ENCODE measurements around the gene CIRBP. TPM values are rescaled to one million over a fixed set of nuclear protein-coding genes. Genes with fewer than 3 reads are reported as not detected.
"Not testable (repeated sequence)": the region's sequence is repeated elsewhere in the genome, so short reads cannot be mapped to it uniquely, and the experiment has no call there.

Gene CIRBP
- total RNA-seq, 1 experiment from 2014 or later: 219 TPM

GRCh38 chr19:1290196-1290702 lies 21.1 kb downstream of the CIRBP start:
- DNase-seq (ENCODE audit: low read depth): no peak

DNA sequence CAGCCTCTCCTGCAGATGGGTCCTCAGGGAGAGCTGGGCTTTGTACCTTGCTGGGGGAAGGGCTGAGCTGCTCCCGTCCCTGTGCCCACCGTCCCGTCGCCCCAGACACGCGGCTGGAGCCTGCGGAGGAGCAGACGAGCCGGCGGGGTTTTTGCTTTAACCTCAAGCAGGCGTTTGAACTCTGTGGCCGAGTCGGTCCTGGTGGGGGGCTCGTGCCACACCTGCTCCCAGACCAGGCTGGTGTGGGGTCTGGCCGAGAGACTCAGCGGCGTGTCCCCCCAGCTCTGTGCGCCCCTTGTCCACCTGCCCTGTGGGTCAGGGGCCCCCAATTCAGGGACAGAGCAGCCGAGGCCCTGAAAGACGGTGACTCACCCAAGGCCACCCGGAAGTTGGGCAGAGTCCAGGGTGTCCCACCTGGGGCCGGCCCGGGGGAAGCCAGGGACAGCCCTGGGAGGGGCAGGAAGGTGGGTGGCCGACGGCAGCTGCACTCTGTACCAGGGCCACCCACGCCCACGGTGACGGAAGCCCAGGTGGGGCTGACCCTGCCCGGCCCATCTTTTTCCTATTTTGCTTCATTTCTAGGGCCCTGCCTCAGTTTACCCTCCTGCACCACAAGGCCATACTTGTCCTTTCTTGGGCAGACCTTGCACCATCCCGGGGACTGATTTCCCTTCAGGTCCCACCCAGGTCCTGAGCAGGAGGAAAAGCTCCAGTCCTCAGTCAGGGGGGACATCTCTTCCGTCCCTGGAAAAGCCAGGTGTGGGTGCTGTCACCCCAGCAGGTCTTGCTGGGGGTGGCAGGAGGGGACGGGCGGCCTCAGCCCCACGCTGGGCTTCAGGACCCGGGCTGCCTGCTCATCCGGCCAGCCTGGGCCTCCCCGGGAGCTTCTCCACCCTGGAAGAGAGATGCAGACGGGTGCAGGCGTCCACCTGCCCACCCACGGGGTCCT lies 21.8 kb downstream of the CIRBP start:
- DNase-seq (ENCODE audit: low read depth): no peak

- DNase-seq (ENCODE audit: low read depth): no peak
Measured at GRCh38 chr19:1291761-1292418, 22.8 kb downstream of the CIRBP start.

DNA sequence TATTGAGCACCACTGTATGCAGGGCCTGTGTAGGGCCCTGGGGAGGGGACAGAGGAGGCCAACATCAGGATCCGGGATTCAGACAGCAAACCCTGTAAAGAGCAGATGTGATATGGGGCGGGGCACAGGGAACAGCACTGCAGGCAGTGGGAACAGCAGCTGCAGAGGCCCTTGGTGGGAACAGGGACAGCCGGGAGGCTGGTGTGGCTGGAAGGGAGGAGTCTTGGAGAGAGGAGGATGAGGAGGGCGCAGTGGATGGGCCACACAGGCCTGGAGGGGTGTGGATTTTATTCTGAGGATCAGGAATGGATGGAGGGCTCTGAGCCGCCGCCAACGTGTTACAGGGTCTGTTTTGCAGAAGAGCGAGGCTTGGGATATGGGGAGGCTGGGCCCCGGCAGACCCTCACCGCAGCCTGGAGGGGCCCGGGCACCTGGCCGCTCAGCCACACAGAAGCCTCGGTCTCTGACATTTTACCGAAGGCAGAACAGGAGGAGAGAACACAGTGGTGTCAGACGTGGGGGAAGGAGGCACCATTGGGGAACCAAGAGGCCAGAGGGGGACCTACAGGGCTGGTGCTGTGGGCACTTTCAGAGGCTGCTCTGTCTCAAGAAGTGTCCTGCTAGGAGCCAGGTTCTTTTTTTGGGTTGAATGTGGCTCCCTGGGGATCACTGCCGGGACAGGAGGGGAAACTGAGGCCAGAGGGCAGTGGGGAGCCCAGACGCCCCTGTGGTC lies 23.5 kb downstream of the CIRBP start:
- DNase-seq (ENCODE audit: low read depth): no peak

DNA sequence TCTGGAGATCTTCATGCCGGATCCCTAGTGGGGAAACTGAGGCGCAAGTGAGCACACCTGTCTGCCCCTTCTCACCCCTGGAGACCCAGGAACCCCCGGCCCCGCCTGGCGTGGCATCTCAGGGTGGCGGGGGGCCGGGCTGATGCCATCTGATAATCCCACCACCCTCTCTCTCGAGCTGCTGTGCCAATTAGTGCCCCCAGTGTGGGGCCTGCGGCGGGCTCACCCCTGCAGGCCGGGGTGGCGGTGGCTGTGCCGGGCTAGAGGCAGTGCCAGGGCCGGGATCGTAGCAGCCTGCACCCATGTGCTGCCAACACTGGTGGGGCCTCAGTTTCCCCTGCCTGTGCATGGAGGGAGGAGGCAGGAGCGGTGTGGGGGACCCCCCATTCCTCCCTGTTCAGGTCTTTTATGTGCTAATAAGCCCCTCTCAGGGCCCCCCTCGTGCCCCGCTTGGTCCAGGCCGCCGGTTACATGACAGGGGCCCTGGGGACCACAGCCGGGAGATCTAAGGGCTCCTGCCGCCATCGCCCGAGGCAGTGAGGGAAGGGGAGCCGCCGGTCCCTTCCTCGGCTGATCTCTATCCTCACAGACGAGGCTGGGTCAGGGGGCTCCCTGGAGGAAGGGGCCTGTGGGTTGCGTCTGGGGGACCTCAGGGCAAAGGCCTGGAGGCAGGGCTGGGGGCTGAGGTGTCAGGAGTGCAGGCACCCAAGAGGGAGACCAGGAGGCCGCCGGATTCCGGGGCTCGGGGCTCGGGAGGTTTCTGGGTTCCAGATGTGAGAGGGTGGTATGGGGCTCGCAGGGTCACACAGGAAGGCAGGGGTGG lies 24.9 kb downstream of the CIRBP start:
- DNase-seq (ENCODE audit: low read depth): no peak

DNA sequence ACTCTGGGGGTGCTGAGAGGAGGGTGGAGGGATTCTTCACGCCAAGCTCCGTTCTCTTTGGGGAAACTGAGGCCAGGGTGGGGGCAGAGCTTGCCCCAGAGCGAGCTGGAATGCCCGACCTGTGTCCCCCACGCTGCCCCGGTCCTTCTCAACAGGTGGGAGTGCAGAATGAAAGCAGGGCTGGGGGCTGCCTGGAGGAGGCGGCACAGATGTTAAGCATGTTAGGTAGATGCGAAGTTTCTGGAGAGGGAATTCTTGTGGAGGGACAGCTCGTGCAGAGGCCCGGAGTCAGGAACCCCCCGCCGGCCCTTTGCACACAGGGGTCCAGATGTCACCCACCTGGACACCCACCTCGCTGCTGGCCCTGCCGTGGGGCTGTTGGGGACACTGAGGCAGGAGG lies 25.6 kb downstream of the CIRBP start:
- DNase-seq (ENCODE audit: low read depth): no peak

DNA sequence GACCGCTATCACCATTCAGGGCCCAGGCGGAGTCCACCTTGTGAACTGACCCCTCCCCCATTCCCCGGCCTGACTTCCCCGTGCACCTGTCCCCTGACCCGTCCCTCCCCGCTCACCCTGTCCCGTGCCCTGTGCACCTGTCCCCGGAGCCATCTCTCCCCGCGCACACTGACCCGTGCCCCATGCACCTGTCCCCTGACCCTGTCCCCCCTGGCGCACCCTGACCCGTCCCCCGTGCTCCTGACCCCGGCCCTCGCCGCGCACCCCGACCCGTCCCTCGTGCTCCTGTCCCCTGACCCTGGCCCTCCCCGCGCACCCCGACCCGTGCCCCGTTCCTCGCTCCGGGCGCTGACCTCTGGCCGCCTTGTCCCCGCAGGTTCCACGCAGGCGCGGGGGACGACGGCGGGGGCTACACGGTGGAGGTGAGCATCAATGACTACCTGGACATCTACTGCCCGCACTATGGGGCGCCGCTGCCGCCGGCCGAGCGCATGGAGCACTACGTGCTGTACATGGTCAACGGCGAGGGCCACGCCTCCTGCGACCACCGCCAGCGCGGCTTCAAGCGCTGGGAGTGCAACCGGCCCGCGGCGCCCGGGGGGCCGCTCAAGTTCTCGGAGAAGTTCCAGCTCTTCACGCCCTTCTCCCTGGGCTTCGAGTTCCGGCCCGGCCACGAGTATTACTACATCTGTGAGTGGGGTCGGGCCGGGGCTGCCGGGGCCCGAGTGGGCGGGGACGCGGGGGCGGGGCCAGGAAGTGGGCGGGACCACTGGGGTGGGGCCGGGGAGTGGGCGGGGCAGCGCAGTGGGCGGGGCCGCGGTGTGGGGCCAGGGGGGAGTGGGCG lies 26.3 kb downstream of the CIRBP start:
- DNase-seq (ENCODE audit: low read depth): no peak

DNA sequence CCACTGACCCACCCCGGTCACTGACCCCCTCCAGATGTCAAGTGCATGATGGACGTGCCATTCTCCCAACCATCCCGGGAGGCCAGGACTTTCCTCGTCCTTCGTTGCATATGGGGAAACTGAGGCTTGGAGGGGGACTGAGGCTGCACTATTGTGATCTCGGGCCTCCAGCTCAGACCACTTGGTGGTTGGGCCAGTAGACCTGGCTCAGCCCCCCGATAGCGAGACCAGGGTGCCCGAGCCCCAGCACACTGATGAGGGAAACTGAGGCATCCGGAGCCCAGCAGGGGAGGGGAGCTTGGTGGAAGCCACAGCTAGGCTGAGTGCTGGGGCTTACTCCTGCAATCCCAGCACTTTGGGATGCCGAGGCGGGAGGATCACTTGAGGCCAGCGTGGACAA lies 26.9 kb downstream of the CIRBP start:
- DNase-seq (ENCODE audit: low read depth): no peak

DNA sequence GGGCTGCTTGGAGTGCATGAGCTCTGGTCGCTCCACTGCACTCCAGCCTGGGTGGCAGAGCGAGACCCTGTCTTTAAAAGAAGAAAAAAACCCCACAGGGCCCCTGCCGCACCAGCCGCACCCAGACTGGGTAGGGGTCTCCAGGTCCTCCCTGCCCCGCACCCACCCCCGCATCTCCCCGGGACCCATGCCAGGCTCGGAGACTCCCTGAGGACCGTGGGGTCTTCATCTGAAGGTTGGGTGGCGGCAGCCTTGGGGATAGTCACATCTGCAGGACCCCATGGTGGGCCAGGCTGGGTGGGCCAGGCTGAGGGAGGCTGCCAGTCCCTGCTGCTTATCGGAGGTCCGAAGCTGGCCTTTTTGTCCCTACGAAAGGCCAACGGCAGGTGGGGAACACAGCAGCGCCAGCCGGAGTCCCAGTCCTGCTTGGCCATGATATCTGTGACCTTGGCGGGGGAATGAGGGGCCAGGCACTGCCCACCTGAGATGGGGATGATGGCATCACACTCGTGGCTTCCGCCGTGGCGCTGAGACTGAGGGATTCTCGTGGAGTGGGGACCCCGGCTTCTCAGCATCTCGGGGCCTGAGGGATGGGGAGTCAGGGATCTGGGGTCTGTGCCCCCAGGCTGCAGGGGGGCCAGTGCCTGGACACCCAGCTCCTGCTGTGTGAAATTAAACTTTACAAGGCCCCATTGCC lies 27.6 kb downstream of the CIRBP start:
- DNase-seq (ENCODE audit: low read depth): no peak

DNA sequence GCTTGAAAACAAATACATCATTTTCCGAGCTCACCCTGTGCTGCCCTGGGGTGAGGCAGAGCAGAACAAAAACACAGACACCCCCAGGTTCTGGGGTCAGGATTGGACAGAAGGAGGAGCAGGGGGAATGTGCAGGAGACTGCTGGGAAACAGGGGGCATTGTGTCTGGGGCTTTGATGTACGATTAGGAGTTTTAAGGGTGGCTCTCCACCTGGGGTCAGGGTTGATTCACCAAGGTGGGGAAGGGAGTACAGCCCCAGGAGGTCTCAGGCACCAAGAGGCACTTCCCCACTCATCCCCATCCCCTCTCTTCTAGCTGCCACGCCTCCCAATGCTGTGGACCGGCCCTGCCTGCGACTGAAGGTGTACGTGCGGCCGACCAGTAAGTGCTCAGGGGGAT lies 29.1 kb downstream of the CIRBP start:
- DNase-seq (ENCODE audit: low read depth): no peak

DNA sequence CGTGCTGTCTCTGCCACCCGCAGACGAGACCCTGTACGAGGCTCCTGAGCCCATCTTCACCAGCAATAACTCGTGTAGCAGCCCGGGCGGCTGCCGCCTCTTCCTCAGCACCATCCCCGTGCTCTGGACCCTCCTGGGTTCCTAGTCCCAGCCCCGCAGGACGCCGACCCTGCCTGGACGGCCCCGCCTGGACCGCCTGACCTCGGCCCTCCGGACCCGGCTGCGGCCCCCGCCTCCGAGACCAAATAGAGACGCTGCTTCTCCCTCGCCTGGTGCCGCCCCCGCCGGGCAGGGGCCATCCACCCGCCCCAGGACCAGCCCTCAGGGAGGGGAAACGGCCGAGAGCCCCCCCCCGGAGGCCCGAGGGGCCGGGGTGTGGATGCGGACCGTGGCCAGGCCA lies 30.7 kb downstream of the CIRBP start:
- no peak for DNase-seq (ENCODE audit: low read depth)

DNA sequence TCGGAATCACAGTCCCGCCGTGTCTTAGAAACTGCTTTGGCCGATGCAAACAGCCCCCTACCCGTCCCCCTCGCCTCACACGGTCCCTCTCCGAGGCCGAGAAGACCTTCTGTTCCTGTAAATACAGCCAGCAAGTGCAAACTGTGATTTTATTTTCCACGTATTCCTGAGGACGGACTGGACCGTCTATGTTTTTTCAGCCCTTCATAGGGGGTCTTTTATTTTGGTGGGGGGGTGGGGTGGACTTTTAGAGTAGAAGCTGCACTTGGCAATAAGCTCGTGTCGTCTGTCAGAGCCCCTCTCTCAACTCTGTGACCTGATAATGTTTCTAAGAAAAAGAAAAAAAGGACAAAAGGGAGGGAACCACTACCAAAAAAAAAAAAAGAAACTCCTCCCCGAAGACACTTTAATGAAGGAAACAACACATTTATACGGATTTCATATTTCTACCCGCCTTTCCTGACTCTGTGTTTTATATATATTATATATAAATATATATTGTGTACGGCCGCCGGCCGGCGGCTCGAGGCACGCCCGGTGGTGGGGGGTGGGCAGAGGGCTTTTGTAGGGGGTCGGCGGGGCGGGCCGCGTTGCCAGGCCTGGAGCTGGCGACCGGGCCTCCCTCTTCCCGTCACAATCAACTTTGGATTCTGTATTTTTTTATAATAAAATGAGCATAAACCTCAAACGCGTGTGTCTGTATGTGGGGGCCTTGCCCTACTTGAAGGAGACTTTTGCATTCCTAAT lies 31.8 kb downstream of the CIRBP start:
- no peak for DNase-seq (ENCODE audit: low read depth)

DNA sequence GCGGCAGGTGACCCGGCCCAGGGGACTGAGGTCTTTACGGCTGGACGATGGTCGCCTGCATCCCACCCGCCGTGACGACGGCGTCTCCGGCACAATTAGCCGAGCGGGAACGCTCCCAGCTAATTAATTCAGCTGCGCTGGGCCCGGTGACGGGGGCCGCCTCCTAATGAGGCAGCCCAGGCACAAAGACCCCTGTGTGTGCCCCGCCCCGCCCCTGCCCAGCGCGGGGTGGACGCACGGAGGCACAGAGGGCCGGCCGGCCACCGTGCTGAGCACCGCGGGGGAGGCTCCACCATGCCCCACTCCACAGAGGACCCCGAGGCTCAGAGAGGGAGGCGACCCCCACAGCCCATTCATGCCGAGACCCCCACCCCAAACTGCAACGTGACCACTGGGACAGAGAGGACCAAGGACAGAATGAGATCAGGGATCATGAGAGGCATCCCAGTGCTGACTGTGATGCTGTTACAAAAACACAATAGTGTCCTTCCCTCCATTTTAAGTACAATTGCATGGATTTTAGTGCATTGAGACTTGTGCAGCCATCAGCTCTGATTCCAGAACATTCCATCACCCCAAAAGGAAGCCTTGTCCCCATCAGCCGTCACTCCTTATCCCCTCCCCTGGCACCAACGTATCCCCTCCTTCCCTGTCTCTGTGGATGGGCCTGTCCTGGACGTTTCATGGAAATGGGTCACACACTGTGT lies 33.6 kb downstream of the CIRBP start:
- no peak for DNase-seq (ENCODE audit: low read depth)

DNA sequence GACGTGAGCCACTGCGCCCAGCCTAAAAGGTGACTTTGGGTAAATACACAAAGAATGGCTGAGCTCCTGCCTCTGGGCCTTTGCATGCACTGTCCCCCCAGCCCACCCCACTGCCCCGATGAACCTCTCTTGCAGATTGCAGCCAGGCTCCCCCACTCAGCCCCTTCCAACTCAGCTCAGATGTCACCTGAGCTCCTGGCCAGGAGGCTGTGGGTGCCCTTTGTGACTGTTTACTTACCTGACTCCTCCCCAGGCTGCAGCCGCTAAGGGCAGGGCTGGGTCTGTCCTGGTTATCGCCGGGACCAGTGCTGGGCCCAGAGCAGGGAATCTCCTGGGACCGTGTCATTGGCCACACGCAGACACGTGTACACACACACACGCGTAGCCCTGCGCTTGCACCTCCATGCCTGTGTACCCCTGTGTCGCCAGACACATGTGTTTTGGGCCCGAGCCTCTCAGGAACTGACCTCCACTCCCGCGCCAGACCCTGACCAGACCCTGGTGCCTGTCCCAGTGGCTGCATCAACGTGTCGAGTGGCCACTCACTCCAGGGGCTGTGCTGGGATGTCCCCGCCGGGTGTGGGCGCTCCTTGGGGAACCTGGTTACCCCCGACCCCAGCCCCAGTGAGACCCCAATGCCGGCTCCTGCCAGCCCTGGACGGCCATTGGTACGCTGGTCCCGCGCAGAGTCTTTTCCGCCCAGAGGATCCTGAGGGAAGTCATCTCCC lies 35.2 kb downstream of the CIRBP start:
- DNase-seq (ENCODE audit: low read depth): no peak

- DNase-seq (ENCODE audit: low read depth): not testable (repeated sequence)
Measured at GRCh38 chr19:1305354-1305753, 36.2 kb downstream of the CIRBP start.

- DNase-seq (ENCODE audit: low read depth): no peak
Measured at GRCh38 chr19:1307320-1307719, 38.2 kb downstream of the CIRBP start.

DNA sequence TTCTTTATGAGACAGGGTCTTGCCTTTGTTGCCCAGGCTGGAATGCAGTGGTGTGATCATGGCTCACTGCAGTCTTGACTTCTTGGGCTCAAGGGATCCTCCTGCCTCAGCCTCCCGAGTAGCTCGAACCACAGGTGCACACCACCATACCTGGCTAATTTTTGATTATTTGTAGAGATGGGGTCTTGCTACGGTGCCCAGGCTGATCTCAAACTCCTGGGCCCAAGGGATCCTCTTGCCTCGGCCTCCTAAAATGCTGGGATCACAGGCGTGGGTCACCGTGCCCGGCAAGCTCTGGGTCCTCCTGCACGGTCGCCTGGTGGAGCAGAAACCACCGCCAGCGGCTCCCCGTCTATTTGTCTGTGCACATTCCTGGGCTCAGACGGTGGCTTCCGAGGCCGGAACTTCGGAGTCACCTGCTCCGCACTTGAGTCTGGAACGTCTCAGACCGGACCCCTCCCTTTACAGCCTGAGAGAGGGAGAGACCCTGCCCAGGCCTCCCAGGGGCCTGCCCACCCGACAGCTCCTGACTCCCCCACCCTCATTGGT lies 38.7 kb downstream of the CIRBP start:
- no peak for DNase-seq (ENCODE audit: low read depth)

Measured in HT1080 (cell line).